Measurements from ENCODE around the gene DIP2B.

DIP2B gene

DNA sequence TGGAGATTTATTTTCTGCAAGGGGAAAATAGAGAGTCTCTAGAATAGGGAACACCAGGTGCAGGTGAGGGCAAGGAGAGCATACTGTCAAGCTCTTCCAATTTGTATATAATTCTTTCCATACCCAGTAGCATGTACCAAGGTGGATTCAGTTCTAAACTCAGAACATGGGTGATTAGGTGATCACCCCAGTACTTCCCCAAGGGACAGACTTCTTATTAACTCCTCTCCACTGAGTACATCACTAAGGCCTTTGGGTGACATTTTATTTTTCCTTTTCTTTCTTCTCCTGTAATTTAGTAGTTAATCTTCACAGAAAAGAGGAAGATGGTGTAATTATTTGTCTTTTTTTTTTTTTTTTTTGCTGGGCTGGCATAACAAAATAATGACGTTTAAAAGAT, 54.2 kb downstream of the DIP2B start:
- H3K27me3 ChIP-seq (ENCODE audit: low read depth, low read length): no peaks in the 10 kb centered on the region
- H4K20me1 ChIP-seq (ENCODE audit: insufficient read depth, low read length): peaks cover 10% of the 10 kb centered on the region; the same call in 1 of the 2 replicates
- no peak for TF ChIP-seq EZH2phosphoT487 (IDR thresholded peaks at IDR 0.05; ENCODE audit: low read depth)
- TF ChIP-seq, protein P1, sequence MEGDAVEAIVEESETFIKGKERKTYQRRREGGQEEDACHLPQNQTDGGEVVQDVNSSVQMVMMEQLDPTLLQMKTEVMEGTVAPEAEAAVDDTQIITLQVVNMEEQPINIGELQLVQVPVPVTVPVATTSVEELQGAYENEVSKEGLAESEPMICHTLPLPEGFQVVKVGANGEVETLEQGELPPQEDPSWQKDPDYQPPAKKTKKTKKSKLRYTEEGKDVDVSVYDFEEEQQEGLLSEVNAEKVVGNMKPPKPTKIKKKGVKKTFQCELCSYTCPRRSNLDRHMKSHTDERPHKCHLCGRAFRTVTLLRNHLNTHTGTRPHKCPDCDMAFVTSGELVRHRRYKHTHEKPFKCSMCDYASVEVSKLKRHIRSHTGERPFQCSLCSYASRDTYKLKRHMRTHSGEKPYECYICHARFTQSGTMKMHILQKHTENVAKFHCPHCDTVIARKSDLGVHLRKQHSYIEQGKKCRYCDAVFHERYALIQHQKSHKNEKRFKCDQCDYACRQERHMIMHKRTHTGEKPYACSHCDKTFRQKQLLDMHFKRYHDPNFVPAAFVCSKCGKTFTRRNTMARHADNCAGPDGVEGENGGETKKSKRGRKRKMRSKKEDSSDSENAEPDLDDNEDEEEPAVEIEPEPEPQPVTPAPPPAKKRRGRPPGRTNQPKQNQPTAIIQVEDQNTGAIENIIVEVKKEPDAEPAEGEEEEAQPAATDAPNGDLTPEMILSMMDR (IDR thresholded peaks at IDR 0.05; ENCODE audit: low read depth, low read length): no peak
- H2AFZ ChIP-seq (ENCODE audit: low read depth, low read length): no peak overlapping the region
- peaks cover 13% of the 10 kb centered on the region for H3K4me1 ChIP-seq (ENCODE audit: low read length)
- 0 out of 2 replicates have a peak, but pooled peaks cover 1% of the 10 kb centered on the region for H3K79me2 ChIP-seq (ENCODE audit: low read length)
- no peak overlapping the region for H3K27ac ChIP-seq (ENCODE audit: low read length)
- no peak overlapping the region for H3K4me3 ChIP-seq (ENCODE audit: low read length)
- H3K9me3 ChIP-seq (ENCODE audit: insufficient read depth, low read length): no peaks in the 10 kb centered on the region
- H3K9ac ChIP-seq (ENCODE audit: low read length): no peak overlapping the region
- H3K4me2 ChIP-seq (ENCODE audit: low read length): no peak overlapping the region
- no peaks in the 10 kb centered on the region for H3K36me3 ChIP-seq (replicated peaks; ENCODE audit: low read depth, low read length)

DNA sequence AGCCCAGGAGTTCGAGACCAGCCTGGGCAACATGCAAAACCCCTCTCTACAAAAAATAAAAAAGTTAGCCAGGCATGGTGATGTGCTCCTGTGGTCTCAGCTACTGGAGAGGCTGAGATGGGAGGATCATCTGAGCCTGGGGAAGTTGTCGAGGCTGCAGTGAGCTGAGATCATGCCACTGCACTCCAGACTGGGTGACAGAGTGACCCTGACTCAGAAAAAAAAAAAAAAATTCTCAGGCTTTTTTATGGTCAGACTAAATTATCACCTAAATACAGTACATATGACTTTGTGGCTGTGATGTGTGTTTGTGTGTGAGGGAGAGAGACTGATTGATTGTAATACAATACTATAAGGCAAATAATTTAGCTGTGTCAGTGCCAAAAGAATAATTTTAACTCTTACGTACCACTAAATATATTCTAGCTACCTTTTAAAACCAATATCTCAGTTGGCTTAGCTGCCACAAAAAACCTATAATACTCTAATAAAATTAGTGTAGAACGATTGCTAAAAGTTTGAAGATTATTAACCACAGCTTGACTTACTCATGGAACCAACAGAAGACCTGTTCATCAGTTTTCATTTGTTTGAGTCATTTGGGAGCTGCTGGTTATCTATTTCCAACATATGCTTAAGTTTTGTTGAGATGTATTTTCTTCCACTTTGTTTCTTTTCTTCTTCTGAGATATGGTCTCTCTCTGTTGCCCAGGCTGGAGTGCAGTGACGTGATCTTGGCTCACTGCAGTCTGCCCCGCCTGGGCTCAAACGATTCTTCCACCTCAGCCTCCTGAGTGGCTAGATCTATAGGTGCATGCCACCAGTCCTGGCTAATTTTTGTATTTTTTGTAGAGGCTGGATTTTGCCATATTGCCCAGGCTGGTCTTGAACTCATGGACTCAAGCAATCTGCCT, 58.0 kb downstream of the DIP2B start:
- Histone ChIP-seq H3K9me3 (ENCODE audit: insufficient read depth, low read length) (no peaks in the 10 kb centered on the region), H3K4me3 (ENCODE audit: low read length) (no peak overlapping the region), H2AFZ (ENCODE audit: low read depth, low read length) (no peak overlapping the region), H3K9ac (ENCODE audit: low read length) (no peak overlapping the region), H3K27ac (ENCODE audit: low read length) (no peak overlapping the region), H3K79me2 (ENCODE audit: low read length) (0 out of 2 replicates have a peak, but pooled peaks cover 4% of the 10 kb centered on the region), H3K36me3 (replicated peaks; ENCODE audit: low read depth, low read length) (no peaks in the 10 kb centered on the region), H4K20me1 (ENCODE audit: insufficient read depth, low read length) (peaks cover 13% of the 10 kb centered on the region; the same call in 1 of the 2 replicates), H3K27me3 (ENCODE audit: low read depth, low read length) (no peaks in the 10 kb centered on the region), H3K4me1 (ENCODE audit: low read length) (peaks cover 12% of the 10 kb centered on the region), H3K4me2 (ENCODE audit: low read length) (no peak overlapping the region)
- TF ChIP-seq, protein P1 (IDR thresholded peaks at IDR 0.05; ENCODE audit: low read depth, low read length): no peak
- TF ChIP-seq EZH2phosphoT487 (IDR thresholded peaks at IDR 0.05; ENCODE audit: low read depth): no peak

DNA sequence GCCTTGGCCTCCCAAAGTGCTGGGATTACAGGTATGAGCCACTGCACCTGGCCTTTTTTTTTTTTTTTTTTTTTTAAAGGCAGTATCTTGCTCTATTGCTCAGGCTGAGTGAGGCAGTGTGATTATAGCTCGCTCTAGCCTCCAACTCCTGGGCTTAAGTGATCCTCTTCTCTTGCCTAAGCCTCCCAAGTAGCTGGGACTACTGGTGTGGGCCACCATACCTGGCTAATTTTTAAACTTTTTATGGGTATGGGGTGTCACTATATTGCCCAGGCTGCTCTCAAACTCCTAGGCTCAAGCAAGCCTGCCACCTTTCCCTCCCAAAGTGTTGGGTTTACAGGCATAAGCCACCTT, 58.6 kb downstream of the DIP2B start:
- no peaks in the 10 kb centered on the region for H3K36me3 ChIP-seq (replicated peaks; ENCODE audit: low read depth, low read length)
- H2AFZ ChIP-seq (ENCODE audit: low read depth, low read length): no peak overlapping the region
- no peak overlapping the region for H3K4me2 ChIP-seq (ENCODE audit: low read length)
- no peak overlapping the region for H3K27ac ChIP-seq (ENCODE audit: low read length)
- H4K20me1 ChIP-seq (ENCODE audit: insufficient read depth, low read length): peaks cover 10% of the 10 kb centered on the region; the same call in 1 of the 2 replicates
- H3K79me2 ChIP-seq (ENCODE audit: low read length): peaks cover 10% of the 10 kb centered on the region; the same call in 1 of the 2 replicates
- peaks cover 8% of the 10 kb centered on the region for H3K4me1 ChIP-seq (ENCODE audit: low read length)
- no peak overlapping the region for H3K4me3 ChIP-seq (ENCODE audit: low read length)
- no peaks in the 10 kb centered on the region for H3K9me3 ChIP-seq (ENCODE audit: insufficient read depth, low read length)
- TF ChIP-seq, protein P1 (IDR thresholded peaks at IDR 0.05; ENCODE audit: low read depth, low read length): no peak
- TF ChIP-seq EZH2phosphoT487 (IDR thresholded peaks at IDR 0.05; ENCODE audit: low read depth): no peak
- H3K9ac ChIP-seq (ENCODE audit: low read length): no peak overlapping the region
- no peaks in the 10 kb centered on the region for H3K27me3 ChIP-seq (ENCODE audit: low read depth, low read length)

DNA sequence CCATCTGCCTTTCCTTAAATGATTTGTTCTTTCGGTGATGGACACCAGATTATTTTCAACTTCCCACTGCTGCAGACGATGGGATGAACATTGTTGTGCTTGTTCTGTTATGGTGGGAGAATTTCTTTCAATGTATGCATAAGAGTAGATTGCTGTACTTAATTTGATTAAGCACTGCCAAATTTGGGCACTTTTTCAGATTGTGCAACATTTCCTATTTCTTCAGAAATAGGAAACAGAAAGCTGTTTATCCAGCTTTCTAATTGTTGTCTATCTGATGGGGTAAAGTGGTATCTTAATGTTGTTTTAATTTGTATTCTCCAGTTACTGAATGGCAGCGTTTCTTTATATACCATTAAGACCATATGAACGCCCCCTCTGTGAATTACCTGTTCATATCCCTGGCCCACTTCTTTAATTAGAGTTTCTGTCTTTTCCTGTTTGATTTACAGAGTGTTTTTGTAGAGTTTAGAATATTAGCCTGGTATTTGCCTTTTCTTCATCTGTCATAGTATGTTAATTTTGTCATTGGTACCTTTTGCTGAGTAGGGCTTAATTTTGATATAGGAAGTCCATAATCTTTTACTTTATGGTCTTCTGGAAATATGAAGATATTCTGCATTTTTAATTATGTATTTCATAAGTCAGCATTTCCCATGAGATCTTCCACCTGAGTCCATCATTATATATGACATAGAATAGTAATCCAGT, 59.6 kb downstream of the DIP2B start:
- Histone ChIP-seq H4K20me1 (ENCODE audit: insufficient read depth, low read length) (peaks cover 10% of the 10 kb centered on the region; the same call in 1 of the 2 replicates), H3K4me1 (ENCODE audit: low read length) (no peaks in the 10 kb centered on the region), H2AFZ (ENCODE audit: low read depth, low read length) (no peak overlapping the region), H3K36me3 (replicated peaks; ENCODE audit: low read depth, low read length) (no peaks in the 10 kb centered on the region), H3K27ac (ENCODE audit: low read length) (no peak overlapping the region), H3K9ac (ENCODE audit: low read length) (no peak overlapping the region), H3K79me2 (ENCODE audit: low read length) (peaks cover 15% of the 10 kb centered on the region; the same call in 1 of the 2 replicates), H3K4me3 (ENCODE audit: low read length) (no peak overlapping the region), H3K4me2 (ENCODE audit: low read length) (no peak overlapping the region), H3K9me3 (ENCODE audit: insufficient read depth, low read length) (no peaks in the 10 kb centered on the region), H3K27me3 (ENCODE audit: low read depth, low read length) (no peaks in the 10 kb centered on the region)
- TF ChIP-seq, protein P1 (IDR thresholded peaks at IDR 0.05; ENCODE audit: low read depth, low read length): no peak
- TF ChIP-seq EZH2phosphoT487 (IDR thresholded peaks at IDR 0.05; ENCODE audit: low read depth): no peak

Data from OCI-LY3 (cell line).